OCI-LY3 (cell line): ENCODE measurements around the gene DLX1.
A peak's percentile ranks its signal among the peaks of the same experiment; 100 is the strongest.
"Not testable (repeated sequence)": the region's sequence is repeated elsewhere in the genome, so short reads cannot be mapped to it uniquely, and the experiment has no call there.

Experiments used
- H2AFZ ChIP-seq: fragments of 200-600, 300-600 bp; shearing (Covaris generic); 2 replicates; pipeline ENCODE4 v1.6.0; 2014; ENCODE audit warnings: antibody characterized with exemption, low read depth, low read length
- H3K27ac ChIP-seq: fragments of 200-600, 300-600 bp; sonication (generic); 2 replicates; pipeline ENCODE4 v1.5.1; 2014; ENCODE audit warnings: mild to moderate bottlenecking, low read length, moderate library complexity, mixed read lengths
- H3K27me3 ChIP-seq: fragments of 200-600, 300-600 bp; sonication (generic); 2 replicates; pipeline ENCODE4 v1.6.1; 2014; ENCODE audit warnings: low read depth, low read length, mixed read lengths
- H3K36me3 ChIP-seq: fragments of 200-600, 300-600 bp; sonication (generic); replicated peaks from 2 replicates; pipeline ENCODE3; 2014; ENCODE audit warnings: low read depth, low read length, mixed read lengths
- H3K4me1 ChIP-seq: fragments of 300-600, 200-600 bp; sonication (generic); 2 replicates; pipeline ENCODE4 v1.6.1; 2014; ENCODE audit warnings: low read length, mixed read lengths
- H3K4me2 ChIP-seq: fragments of 200-600, 300-600 bp; sonication (generic); 2 replicates; pipeline ENCODE4 v1.6.1; 2014; ENCODE audit warnings: low read length, mixed read lengths
- H3K4me3 ChIP-seq: fragments of 300-600, 200-600 bp; sonication (generic); 2 replicates; pipeline ENCODE4 v1.5.1; 2014; ENCODE audit warnings: antibody characterized with exemption, mild to moderate bottlenecking, low read length, moderate library complexity
- H3K79me2 ChIP-seq: fragments of 300-600, 200-600 bp; shearing (Covaris generic); 2 replicates; pipeline ENCODE4 v1.6.1; 2014; ENCODE audit warnings: mild to moderate bottlenecking, low read length, mixed read lengths
- H3K9ac ChIP-seq: fragments of 300-600, 200-600 bp; shearing (Covaris generic); 2 replicates; pipeline ENCODE4 v1.6.0; 2014; ENCODE audit warnings: mild to moderate bottlenecking, low read length, moderate library complexity
- H3K9me3 ChIP-seq: fragments of 200-600, 300-600 bp; shearing (Covaris generic); 2 replicates; pipeline ENCODE4 v1.6.1; 2014; ENCODE audit warnings: low read length, mixed read lengths; ENCODE audit not compliant: insufficient read depth
- H4K20me1 ChIP-seq: fragments of 200-600, 300-600 bp; sonication (generic); 2 replicates; pipeline ENCODE4 v1.6.1; 2016; ENCODE audit warnings: low read length, mixed read lengths; ENCODE audit not compliant: insufficient read depth
- EZH2phosphoT487 ChIP-seq: fragments of 200-600 bp; shearing (Covaris generic); IDR thresholded peaks from 2 replicates; pipeline ENCODE4 v1.6.1; 2018; ENCODE audit warnings: antibody characterized with exemption, mixed run types, low read depth
- TF ChIP-seq, protein P1 (sequence below): fragments of 200-600, 300-600 bp; sonication (generic); IDR thresholded peaks from 2 replicates; pipeline ENCODE4 v1.5.1; 2014; ENCODE audit warnings: antibody characterized with exemption, low read length, low read depth

The DLX1 gene

DNA sequence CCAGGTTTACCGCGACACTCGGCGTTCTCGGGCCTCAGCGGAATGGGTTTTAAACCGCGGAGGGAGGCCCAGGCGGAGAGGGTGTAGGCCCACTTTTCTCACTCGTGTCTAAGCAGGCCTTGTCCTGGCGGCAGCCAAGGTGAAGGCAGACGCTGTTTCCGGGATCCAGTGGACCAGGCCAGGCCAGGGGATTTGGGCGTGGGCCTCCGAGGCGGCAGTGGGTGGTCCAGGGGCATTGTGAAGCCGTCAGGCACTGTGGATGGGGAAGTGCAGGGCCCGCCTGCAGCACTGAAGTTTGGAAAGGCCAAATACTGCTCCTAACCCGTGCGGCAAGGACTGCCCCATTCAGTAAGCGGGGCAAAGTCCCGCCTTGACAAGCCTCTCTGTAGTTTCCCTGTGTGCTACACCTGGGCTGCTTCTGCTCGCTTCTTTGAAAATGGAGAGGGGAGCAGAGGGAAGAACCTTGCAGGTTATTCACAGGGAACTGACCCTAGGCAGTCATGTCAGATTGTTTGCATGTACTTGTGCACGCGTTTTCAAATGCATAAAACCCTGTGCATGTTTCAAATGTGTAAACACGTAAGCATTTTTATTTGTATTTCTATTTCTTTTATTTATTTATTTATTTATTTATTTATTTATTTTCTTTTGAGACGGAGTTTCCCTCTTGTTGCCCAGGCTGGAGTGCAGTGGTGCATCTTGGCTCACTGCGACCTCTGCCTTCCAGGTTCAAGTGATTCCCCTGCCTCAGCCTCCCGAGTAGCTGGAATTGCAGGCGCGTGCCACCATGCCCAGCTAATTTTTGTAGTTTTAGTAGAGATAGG, 24.9 kb downstream of the DLX1 start:
- TF ChIP-seq, protein P1, sequence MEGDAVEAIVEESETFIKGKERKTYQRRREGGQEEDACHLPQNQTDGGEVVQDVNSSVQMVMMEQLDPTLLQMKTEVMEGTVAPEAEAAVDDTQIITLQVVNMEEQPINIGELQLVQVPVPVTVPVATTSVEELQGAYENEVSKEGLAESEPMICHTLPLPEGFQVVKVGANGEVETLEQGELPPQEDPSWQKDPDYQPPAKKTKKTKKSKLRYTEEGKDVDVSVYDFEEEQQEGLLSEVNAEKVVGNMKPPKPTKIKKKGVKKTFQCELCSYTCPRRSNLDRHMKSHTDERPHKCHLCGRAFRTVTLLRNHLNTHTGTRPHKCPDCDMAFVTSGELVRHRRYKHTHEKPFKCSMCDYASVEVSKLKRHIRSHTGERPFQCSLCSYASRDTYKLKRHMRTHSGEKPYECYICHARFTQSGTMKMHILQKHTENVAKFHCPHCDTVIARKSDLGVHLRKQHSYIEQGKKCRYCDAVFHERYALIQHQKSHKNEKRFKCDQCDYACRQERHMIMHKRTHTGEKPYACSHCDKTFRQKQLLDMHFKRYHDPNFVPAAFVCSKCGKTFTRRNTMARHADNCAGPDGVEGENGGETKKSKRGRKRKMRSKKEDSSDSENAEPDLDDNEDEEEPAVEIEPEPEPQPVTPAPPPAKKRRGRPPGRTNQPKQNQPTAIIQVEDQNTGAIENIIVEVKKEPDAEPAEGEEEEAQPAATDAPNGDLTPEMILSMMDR: no peak
- no peak for TF ChIP-seq EZH2phosphoT487
- H3K27ac ChIP-seq: no peak overlapping the region
- H3K4me2 ChIP-seq: no peak overlapping the region
- H3K4me3 ChIP-seq: no peak overlapping the region
- H4K20me1 ChIP-seq: no peaks in the 10 kb centered on the region
- H2AFZ ChIP-seq: no peak overlapping the region
- H3K36me3 ChIP-seq: no peaks in the 10 kb centered on the region
- peaks cover 3% of the 10 kb centered on the region; the same call in 1 of the 2 replicates for H3K4me1 ChIP-seq
- no peaks in the 10 kb centered on the region for H3K79me2 ChIP-seq
- no peaks in the 10 kb centered on the region for H3K9me3 ChIP-seq
- H3K9ac ChIP-seq: no peak overlapping the region
- H3K27me3 ChIP-seq: no peaks in the 10 kb centered on the region

DNA sequence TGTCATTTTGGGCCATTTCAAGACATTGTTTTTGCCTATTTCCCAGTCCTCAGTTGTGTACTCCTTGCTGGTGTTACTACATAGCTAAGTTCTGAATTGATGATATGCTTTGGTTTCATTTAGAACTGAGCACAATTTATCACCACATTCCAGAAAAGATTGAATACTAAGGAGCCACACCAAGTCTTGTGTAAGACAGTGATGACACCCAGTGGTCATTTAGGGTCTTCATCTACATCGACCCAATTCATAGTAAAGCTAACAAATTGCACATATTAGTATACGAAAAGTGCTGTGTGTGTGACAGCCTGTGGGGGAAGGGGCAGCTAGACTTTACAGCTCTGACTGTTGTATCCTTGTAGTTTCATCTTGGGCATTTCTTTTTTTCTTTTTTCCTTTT, 28.3 kb downstream of the DLX1 start:
- Histone ChIP-seq H3K79me2 (no peaks in the 10 kb centered on the region), H3K9ac (no peak overlapping the region), H3K27me3 (0 out of 2 replicates have a peak, but pooled peaks cover 5% of the 10 kb centered on the region), H3K4me1 (no peaks in the 10 kb centered on the region), H3K4me3 (no peak overlapping the region), H3K4me2 (no peak overlapping the region), H3K36me3 (no peaks in the 10 kb centered on the region), H2AFZ (no peak overlapping the region), H3K27ac (no peak overlapping the region), H4K20me1 (no peaks in the 10 kb centered on the region), H3K9me3 (no peaks in the 10 kb centered on the region)
- no peak for TF ChIP-seq EZH2phosphoT487
- TF ChIP-seq, protein P1: peak; percentile 46

DNA sequence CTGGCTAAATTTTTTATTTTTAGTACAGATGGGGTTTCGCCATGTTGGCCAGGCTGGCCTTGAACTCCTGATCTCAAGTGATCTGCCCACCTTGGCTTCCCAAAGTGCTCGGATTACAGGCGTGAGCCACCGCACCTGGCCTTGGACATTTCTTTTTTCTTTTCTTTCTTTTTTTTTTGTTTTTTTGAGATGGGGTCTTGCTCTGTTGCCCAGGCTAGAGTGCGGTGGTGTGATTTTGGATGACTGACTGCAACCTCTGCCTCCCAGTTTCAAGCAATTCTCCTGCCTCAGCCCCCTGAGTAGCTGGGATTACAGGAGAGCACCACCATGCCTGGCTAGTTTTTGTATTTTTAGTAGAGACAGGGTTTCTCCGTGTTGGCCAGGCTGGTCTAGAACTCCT, 28.9 kb downstream of the DLX1 start:
- not testable (repeated sequence) for H3K4me2 ChIP-seq, H3K4me3 ChIP-seq, H3K4me1 ChIP-seq, H3K79me2 ChIP-seq, H2AFZ ChIP-seq, H3K9ac ChIP-seq, H3K9me3 ChIP-seq, H3K27ac ChIP-seq, H3K36me3 ChIP-seq, H3K27me3 ChIP-seq, H4K20me1 ChIP-seq

DNA sequence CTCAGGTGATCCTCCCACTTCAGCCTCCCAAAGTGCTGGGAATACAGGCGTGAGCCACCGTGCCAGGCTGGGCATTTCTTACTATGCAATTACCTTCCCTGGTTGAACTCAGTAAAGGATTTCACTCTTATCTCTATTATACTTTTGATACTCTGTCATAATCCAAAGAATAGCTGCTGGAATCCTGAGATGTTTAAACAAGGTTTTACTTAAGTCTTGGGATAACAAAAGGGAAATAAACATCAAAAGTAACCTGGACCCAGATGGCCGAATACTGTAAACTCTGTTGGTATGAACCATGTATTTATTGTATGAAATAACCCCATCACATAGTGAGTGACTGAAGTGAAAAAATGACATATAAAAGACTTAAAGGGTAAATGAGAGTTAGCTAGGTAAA, 29.3 kb downstream of the DLX1 start:
- Histone ChIP-seq H3K9ac (no peak overlapping the region), H3K4me2 (no peak overlapping the region), H3K27me3 (0 out of 2 replicates have a peak, but pooled peaks cover 5% of the 10 kb centered on the region), H4K20me1 (no peaks in the 10 kb centered on the region), H3K4me3 (no peak overlapping the region), H3K9me3 (no peaks in the 10 kb centered on the region), H2AFZ (no peak overlapping the region), H3K27ac (no peak overlapping the region), H3K4me1 (no peaks in the 10 kb centered on the region), H3K79me2 (no peaks in the 10 kb centered on the region), H3K36me3 (no peaks in the 10 kb centered on the region)
- TF ChIP-seq EZH2phosphoT487: no peak
- TF ChIP-seq, protein P1: no peak
